ENCODE data around the gene TMEM184A.

GRCh38 chr7:1494447-1494846, 61.6 kb downstream of the TMEM184A start:
- no peak for TF ChIP-seq EZH2 (IDR thresholded peaks at IDR 0.05; ENCODE audit: insufficient read depth, poor library complexity, severe bottlenecking)
- TF ChIP-seq EZH2phosphoT487 (IDR thresholded peaks at IDR 0.05; ENCODE audit: insufficient read depth, low read depth): no peak

All from GM23248 (cell line).